Activated naive CD4-positive, alpha-beta T cell treated with anti-CD3 and anti-CD28 coated beads, Interleukin-2, amount 50 U/mL, for 24 hours (primary cell): ENCODE results near the gene CYP19A1.

Experiments used
- H3K27ac Mint-ChIP-seq: one replicate; pipeline ENCODE4 v1.8.0; 2021; ENCODE audit warnings: mild to moderate bottlenecking, mixed read lengths
- H3K27me3 Mint-ChIP-seq: one replicate; pipeline ENCODE4 v1.8.0; 2021; ENCODE audit warnings: mixed read lengths
- H3K36me3 Mint-ChIP-seq: one replicate; pipeline ENCODE4 v1.8.0; 2021; ENCODE audit warnings: mixed read lengths
- H3K4me1 Mint-ChIP-seq: one replicate; pipeline ENCODE4 v1.8.0; 2021; ENCODE audit warnings: mixed read lengths
- H3K4me3 Mint-ChIP-seq: one replicate; pipeline ENCODE4 v1.8.0; 2021; ENCODE audit warnings: mild to moderate bottlenecking, mixed read lengths
- H3K9me3 Mint-ChIP-seq: one replicate; pipeline ENCODE4 v1.8.0; 2021; ENCODE audit warnings: mixed read lengths

Gene CYP19A1

GRCh38 chr15:51368307-51368706 lies 29.9 kb upstream of the CYP19A1 start:
- no peaks in the 10 kb centered on the region for H3K4me1 Mint-ChIP-seq
- no peaks in the 10 kb centered on the region for H3K36me3 Mint-ChIP-seq
- no peak overlapping the region for H3K4me3 Mint-ChIP-seq
- no peaks in the 10 kb centered on the region for H3K9me3 Mint-ChIP-seq
- H3K27ac Mint-ChIP-seq, result no peak overlapping the region
- H3K27me3 Mint-ChIP-seq, result peaks cover 1% of the 10 kb centered on the region

DNA sequence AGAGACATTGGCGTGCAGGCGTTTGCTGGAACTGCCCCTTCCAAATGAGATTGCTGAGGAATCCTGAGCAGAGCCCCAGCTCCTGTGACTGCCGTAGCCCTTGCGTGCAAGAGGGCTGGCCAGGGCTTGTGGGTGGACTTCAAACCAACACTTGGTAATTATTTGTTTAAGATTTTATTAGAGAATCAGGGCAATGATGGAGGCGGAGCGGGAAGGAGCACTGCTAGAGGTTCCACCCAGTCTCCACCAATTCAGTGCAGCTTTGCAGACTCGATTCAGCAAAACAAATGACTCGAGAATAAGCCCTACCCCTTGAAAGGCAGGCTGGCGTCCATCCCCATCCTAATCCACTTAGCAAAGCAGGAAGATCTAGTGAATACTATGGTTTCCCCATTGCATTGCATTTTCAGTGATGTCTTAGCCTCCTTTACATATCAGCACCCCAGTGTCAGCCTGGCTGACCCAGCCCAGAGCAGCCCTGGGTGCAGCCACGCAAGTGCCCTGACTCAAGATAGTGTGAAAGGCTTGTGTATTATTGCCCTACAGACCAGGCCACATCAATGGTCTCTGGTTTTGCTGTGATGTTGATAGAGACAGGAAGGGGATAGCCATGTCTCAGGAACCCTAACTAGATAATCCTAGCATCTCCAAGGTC lies 29.1 kb upstream of the CYP19A1 start:
- H3K9me3 Mint-ChIP-seq, result no peaks in the 10 kb centered on the region
- H3K27ac Mint-ChIP-seq, result no peak overlapping the region
- H3K27me3 Mint-ChIP-seq, result peaks cover 1% of the 10 kb centered on the region
- H3K36me3 Mint-ChIP-seq, result no peaks in the 10 kb centered on the region
- H3K4me1 Mint-ChIP-seq, result no peaks in the 10 kb centered on the region
- H3K4me3 Mint-ChIP-seq, result no peak overlapping the region

DNA sequence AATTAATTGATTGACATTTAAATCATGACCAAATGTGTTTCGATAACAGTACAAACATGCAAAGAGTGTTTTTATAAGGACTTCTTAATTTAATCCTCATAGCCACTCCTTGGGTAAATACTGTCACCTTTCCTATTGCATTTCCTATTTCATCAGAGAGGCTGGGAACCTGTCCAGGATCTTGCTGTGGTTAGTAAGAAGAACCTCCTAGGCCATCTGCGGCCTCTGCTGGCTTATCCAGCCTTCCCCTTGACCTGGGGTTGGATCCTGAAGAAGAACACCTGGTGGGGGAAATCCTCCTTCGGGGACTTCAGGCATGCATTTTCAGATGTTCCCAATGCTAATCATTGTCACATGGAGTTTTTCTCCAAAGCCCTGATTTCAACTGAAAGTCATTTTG lies 28.5 kb upstream of the CYP19A1 start:
- H3K9me3 Mint-ChIP-seq, result no peaks in the 10 kb centered on the region
- H3K4me1 Mint-ChIP-seq, result no peaks in the 10 kb centered on the region
- H3K27ac Mint-ChIP-seq, result no peak overlapping the region
- no peak overlapping the region for H3K4me3 Mint-ChIP-seq
- no peaks in the 10 kb centered on the region for H3K36me3 Mint-ChIP-seq
- H3K27me3 Mint-ChIP-seq, result peaks cover 1% of the 10 kb centered on the region

GRCh38 chr15:51366071-51366470 lies 27.7 kb upstream of the CYP19A1 start:
- H3K4me1 Mint-ChIP-seq, result no peaks in the 10 kb centered on the region
- peaks cover 1% of the 10 kb centered on the region for H3K27me3 Mint-ChIP-seq
- H3K36me3 Mint-ChIP-seq, result no peaks in the 10 kb centered on the region
- no peaks in the 10 kb centered on the region for H3K9me3 Mint-ChIP-seq
- no peak overlapping the region for H3K27ac Mint-ChIP-seq
- no peak overlapping the region for H3K4me3 Mint-ChIP-seq

DNA sequence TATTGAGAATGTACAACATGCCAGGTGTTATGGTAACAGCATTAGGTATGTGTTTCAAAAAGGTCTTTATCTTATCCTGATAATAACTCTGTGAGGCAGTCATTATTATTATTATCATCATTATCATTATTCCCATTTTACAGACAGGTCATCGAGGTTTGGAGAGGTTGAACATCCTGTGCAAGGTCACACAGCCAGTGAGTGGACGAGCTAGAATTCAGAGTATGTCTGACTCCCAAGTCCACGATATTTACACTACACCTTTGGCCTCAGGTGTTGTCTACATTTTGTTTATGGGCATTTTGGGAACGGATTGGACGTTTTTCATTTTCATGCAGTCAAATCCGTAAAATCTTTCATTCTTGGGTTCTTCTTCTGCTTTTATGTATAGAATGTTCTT lies 27.0 kb upstream of the CYP19A1 start:
- no peak overlapping the region for H3K27ac Mint-ChIP-seq
- peaks cover 1% of the 10 kb centered on the region for H3K27me3 Mint-ChIP-seq
- no peaks in the 10 kb centered on the region for H3K9me3 Mint-ChIP-seq
- H3K4me3 Mint-ChIP-seq, result no peak overlapping the region
- no peaks in the 10 kb centered on the region for H3K36me3 Mint-ChIP-seq
- H3K4me1 Mint-ChIP-seq, result no peaks in the 10 kb centered on the region

DNA sequence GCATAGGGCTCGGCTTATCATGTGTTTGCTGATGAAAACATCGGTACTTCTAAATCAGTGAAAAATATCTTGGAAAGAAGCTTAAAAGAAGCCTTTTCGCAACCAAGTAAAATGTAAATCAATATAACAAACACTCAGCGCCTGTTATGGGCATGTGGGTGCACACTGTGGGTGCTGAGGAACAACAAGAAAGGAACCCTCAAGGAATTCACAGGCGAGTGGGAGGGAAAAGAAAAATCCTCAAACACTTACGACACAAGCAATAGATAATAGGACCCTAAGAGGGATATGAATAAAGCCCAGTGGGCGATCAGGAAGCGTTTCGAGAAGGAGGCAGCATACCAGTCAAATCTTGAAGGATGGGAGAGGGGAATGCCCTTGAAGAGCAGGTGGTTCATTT lies 25.0 kb upstream of the CYP19A1 start:
- no peak overlapping the region for H3K27ac Mint-ChIP-seq
- H3K27me3 Mint-ChIP-seq, result peaks cover 1% of the 10 kb centered on the region
- H3K4me1 Mint-ChIP-seq, result no peaks in the 10 kb centered on the region
- H3K9me3 Mint-ChIP-seq, result no peaks in the 10 kb centered on the region
- H3K4me3 Mint-ChIP-seq, result no peak overlapping the region
- H3K36me3 Mint-ChIP-seq, result no peaks in the 10 kb centered on the region

GRCh38 chr15:51359981-51360380 lies 21.6 kb upstream of the CYP19A1 start:
- no peaks in the 10 kb centered on the region for H3K4me1 Mint-ChIP-seq
- H3K4me3 Mint-ChIP-seq, result no peak overlapping the region
- no peaks in the 10 kb centered on the region for H3K36me3 Mint-ChIP-seq
- no peaks in the 10 kb centered on the region for H3K27me3 Mint-ChIP-seq
- H3K27ac Mint-ChIP-seq, result no peak overlapping the region
- H3K9me3 Mint-ChIP-seq, result no peaks in the 10 kb centered on the region

- Mint-ChIP-seq H3K36me3 (no peaks in the 10 kb centered on the region), H3K4me1 (no peaks in the 10 kb centered on the region), H3K9me3 (no peaks in the 10 kb centered on the region), H3K27me3 (peaks cover 7% of the 10 kb centered on the region), H3K27ac (no peak overlapping the region), H3K4me3 (no peak overlapping the region)
Observed at GRCh38 chr15:51356983-51357382, 18.6 kb upstream of the CYP19A1 start.

DNA sequence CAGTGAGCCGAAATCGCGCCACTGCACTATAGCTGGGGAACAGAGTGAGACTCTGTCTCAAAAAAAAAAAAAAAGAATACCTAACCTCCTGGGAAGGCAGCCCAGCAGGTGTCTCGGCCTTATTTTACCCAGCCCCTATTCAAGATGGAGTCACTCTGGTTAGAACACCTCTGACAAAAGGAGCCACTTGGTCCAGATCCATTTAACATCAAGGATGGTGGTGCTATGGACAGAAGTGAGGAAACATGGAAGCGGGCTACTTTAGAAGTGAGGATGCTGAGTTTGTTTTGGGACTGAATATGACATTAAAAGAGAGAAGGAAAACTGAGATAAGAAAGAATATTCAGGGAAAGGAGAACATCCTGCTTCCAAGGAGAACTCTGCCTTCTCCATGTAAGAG lies 17.8 kb upstream of the CYP19A1 start:
- peaks cover 9% of the 10 kb centered on the region for H3K27me3 Mint-ChIP-seq
- H3K27ac Mint-ChIP-seq, result no peak overlapping the region
- H3K9me3 Mint-ChIP-seq, result no peaks in the 10 kb centered on the region
- no peaks in the 10 kb centered on the region for H3K36me3 Mint-ChIP-seq
- H3K4me3 Mint-ChIP-seq, result no peak overlapping the region
- no peaks in the 10 kb centered on the region for H3K4me1 Mint-ChIP-seq

GRCh38 chr15:51355096-51355495 lies 16.7 kb upstream of the CYP19A1 start:
- Mint-ChIP-seq H3K27me3 (peaks cover 15% of the 10 kb centered on the region), H3K27ac (no peak overlapping the region), H3K4me3 (no peak overlapping the region), H3K4me1 (no peaks in the 10 kb centered on the region), H3K9me3 (no peaks in the 10 kb centered on the region), H3K36me3 (no peaks in the 10 kb centered on the region)

DNA sequence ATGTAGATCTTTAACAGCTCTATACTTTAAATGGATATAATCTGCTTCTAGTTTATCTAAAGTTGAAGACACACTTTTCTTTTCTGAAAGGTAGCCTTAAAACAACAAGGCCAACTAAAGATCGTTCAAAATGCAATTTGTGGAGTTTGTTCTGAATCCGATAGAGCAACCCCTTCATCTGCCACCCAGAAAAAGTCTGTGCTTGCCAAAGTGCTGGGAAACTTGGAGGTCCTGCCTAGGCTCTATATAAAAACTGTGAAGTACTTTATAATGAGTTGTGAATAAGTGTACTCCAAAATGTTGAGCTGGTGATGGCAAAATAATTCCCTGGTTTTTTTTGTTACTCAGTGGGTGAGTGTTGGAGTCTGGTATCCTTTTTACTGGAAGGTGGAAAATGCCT lies 15.6 kb upstream of the CYP19A1 start:
- Mint-ChIP-seq H3K27ac (no peak overlapping the region), H3K36me3 (no peaks in the 10 kb centered on the region), H3K27me3 (peaks cover 15% of the 10 kb centered on the region), H3K4me1 (no peaks in the 10 kb centered on the region), H3K9me3 (no peaks in the 10 kb centered on the region), H3K4me3 (no peak overlapping the region)

DNA sequence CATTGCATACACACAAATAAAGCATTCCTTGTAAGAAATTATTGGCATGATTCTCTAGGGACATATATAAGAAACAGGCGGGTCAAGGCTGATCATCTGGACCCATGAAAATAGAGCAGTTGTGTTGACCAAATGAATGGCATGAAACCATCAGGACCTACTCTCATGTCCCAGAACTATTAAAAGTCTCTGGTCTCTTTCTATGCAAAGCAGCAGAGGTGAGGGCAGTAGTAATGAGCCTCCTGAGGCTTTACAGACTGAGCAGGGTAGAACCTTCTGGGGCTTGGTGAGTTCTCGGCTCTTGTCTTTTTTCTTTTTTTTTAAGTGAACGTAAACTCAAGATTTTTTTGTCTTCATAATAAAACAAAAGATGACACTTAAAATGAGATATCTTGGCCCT lies 12.3 kb upstream of the CYP19A1 start:
- Mint-ChIP-seq H3K36me3 (no peaks in the 10 kb centered on the region), H3K9me3 (no peaks in the 10 kb centered on the region), H3K4me3 (no peak overlapping the region), H3K4me1 (no peaks in the 10 kb centered on the region), H3K27me3 (peaks cover 15% of the 10 kb centered on the region), H3K27ac (no peak overlapping the region)

GRCh38 chr15:51349156-51349844 lies 10.9 kb upstream of the CYP19A1 start:
- Mint-ChIP-seq H3K27ac (no peak overlapping the region), H3K4me3 (no peak overlapping the region), H3K4me1 (no peaks in the 10 kb centered on the region), H3K9me3 (no peaks in the 10 kb centered on the region), H3K27me3 (peaks cover 10% of the 10 kb centered on the region), H3K36me3 (no peaks in the 10 kb centered on the region)

- H3K4me1 Mint-ChIP-seq, result no peaks in the 10 kb centered on the region
- no peaks in the 10 kb centered on the region for H3K36me3 Mint-ChIP-seq
- H3K9me3 Mint-ChIP-seq, result no peaks in the 10 kb centered on the region
- H3K4me3 Mint-ChIP-seq, result no peak overlapping the region
- H3K27me3 Mint-ChIP-seq, result peaks cover 10% of the 10 kb centered on the region
- no peak overlapping the region for H3K27ac Mint-ChIP-seq
Observed at GRCh38 chr15:51348688-51349087, 10.3 kb upstream of the CYP19A1 start.

- H3K27me3 Mint-ChIP-seq, result peaks cover 14% of the 10 kb centered on the region
- no peaks in the 10 kb centered on the region for H3K4me1 Mint-ChIP-seq
- H3K4me3 Mint-ChIP-seq, result no peak overlapping the region
- no peak overlapping the region for H3K27ac Mint-ChIP-seq
- no peaks in the 10 kb centered on the region for H3K9me3 Mint-ChIP-seq
- H3K36me3 Mint-ChIP-seq, result no peaks in the 10 kb centered on the region
Observed at GRCh38 chr15:51346136-51346535, 7.7 kb upstream of the CYP19A1 start.

GRCh38 chr15:51343466-51343865 lies 5.1 kb upstream of the CYP19A1 start:
- Mint-ChIP-seq H3K36me3 (no peaks in the 10 kb centered on the region), H3K4me3 (no peak overlapping the region), H3K27ac (no peak overlapping the region), H3K27me3 (peaks cover 18% of the 10 kb centered on the region), H3K4me1 (no peaks in the 10 kb centered on the region), H3K9me3 (no peaks in the 10 kb centered on the region)
